ENCODE measurements around the gene CCDC57.
"Not testable (repeated sequence)": the region's sequence is repeated elsewhere in the genome, so short reads cannot be mapped to it uniquely, and the experiment has no call there.

Gene CCDC57

GRCh38 chr17:82212331-82213250, at the start of gene CCDC57:
TSS of gene CCDC57 (minus strand) at chr17:82212842. CDS start at chr17:82201944, 10,898 bp downstream.
- peak; percentile 74 for DNase-seq (ENCODE audit: low read depth)

DNA sequence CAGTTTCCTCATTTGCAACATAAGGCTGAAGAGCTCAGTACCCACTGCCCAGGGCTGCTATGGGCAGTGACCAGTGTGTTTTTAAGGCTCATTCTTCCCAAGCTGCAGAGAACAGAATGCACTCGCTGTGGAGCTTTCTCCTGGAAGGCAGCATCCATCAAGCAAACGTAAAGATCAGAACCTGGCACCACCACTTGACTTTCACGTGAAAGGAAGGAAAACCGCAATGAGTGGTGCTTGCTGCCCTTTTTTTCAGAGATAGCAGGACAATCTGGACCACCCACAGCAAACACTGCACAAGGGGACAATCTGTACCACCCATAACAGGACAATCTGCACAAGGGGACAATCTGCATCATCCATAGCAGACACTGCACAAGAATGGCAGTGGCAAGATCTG, 49.7 kb upstream of the CCDC57 start:
- DNase-seq (ENCODE audit: low read depth) = peak; percentile 59

- DNase-seq (ENCODE audit: low read depth) = not testable (repeated sequence)
Observed at GRCh38 chr17:82259972-82260961, 47.6 kb upstream of the CCDC57 start.

- no peak for DNase-seq (ENCODE audit: low read depth)
Observed at GRCh38 chr17:82258555-82258954, 45.9 kb upstream of the CCDC57 start.

DNA sequence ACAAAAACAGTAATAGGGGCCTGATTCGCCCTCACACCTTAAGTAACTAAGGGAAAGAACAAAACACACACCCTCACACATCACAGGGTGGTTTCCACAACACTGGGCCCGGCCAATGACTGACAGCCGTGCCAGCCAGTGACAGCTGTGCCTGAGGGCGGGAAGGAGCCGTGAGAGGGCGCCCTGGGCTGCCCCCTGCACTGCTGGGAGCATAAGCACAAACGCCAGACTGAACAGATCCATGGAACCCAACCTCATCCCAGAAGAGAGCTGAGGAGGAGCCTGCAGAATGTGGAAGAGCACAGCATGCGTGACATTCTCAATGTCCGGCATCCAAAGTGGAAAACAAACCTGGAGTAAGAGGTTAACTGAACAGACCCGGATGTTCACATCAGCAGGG, 44.8 kb upstream of the CCDC57 start:
- peak; percentile 73 for DNase-seq (ENCODE audit: low read depth)

GRCh38 chr17:82256242-82256885, 43.7 kb upstream of the CCDC57 start:
- no peak for DNase-seq (ENCODE audit: low read depth)

DNA sequence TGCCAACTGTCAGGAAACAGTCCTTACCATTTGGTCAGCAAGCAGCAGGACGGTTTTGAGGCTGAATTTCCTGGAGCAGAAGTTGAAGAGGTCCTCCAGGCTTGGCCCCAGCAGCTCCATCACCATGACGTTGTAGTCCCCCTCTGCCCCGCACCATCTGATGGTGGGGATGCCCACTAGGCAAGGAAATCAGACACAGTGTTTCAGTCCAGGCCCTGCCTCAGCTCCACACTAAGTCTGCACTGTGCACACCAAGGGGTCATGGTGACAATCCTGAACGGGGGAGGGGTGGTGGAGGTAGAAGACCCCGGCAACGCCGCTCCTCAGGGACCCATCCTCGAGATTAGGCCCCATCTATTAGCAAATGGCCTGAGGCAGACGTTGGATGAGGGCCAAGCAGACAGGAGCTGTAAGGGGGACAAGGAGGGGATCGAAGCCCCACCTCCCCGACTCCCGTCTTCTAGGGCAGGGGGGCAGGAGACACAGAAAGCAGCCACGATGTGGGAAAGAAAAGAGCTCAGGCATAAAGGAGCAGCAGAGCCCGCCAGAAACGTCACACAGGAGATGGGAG, 42.8 kb upstream of the CCDC57 start:
- no peak for DNase-seq (ENCODE audit: low read depth)

GRCh38 chr17:82254746-82255145, 42.1 kb upstream of the CCDC57 start:
- not testable (repeated sequence) for DNase-seq (ENCODE audit: low read depth)

DNA sequence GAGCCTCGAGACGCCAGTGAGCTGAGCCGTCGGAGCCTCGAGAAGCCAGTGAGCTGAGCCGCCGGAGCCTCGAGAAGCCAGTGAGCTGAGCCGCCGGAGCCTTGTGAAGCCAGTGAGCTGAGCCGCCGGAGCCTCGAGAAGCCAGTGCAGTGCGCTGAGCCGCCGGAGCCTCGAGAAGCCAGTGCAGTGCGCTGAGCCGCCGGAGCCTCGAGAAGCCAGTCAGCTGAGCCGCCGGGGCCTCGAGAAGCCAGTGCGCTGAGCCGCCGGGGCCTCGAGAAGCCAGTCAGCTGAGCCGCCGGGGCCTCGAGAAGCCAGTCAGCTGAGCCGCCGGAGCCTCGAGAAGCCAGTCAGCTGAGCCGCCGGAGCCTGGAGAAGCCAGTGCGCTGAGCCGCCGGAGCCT, 41.5 kb upstream of the CCDC57 start:
- DNase-seq (ENCODE audit: low read depth) = not testable (repeated sequence)

DNA sequence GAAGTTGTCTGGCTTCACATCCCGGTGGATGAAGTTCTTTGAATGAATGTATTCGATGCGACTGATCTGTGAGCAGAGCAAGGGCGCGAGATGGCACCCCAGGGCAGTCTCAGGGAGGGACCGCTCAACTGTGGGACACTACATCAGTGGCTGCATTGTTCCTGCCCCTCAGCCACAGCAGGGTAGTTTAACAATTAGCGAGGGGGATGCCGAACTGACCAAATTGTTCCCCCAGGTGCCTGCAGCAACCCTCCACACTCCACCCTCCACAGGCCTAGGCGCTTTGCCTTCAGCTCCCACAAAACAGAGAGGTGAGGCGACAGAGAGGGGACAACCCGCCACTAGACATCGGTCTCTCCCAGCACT, 40.5 kb upstream of the CCDC57 start:
- DNase-seq (ENCODE audit: low read depth) = no peak

DNA sequence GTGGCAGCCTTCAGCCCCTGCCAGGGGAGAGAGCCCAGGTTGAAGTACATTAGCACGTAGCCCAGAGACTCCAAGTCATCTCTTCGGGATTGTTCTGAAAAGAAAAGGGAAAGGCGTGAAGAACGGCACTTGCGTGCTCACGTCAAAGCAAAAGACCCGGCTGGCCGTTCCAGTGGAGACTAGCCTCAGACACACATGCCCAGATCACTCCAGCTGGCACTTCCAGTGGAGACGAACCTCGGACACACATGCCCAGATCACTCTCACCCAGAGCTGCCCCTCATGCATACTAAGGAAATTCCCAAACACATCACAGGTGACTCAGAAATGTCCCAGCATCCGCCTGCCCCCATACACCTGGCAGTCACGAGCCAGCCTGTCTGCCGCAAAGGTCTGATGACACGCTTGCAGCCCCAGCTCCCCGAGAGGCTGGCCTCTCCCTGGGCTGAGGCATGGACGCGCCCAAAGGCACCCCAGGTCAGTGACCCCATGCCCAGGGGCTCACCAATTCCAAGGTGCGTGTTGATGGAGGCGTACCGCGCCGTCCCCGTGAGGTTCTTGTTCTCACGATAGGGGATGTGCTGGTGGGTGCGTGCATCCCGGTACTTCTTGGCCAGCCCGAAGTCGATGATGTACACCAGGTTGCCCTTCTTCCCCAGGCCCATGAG, 40.0 kb upstream of the CCDC57 start:
- DNase-seq (ENCODE audit: low read depth) = no peak

DNA sequence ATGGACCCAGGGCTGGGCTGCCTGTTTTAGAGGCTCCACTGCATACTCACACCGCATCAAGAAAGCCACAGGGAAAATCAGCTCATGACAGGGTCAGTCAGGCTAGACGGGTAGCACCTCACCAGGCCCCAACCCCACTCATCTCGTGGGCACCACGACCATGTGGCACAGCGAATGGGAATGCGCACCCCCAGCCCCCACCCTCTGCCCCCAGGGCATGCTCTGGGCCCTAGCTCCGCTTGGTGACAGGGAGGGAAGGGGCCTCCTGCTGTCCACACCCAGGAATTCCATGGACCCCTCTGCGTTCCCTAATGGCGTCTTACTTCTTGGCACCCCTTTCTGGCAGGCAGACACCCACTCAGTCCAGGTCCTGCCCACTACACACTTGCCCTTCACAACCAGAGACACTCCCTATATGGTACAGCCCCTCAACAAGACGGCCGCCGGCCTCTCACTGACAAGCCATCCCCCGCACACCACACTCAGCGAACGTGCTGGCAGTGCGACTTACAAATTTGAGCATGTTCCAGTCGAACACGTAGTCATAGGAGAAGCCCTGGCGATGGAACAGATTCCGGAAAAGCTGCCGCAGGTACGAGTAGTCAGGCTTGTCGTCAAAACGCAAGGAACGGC, 38.3 kb upstream of the CCDC57 start:
- DNase-seq (ENCODE audit: low read depth) = no peak

DNA sequence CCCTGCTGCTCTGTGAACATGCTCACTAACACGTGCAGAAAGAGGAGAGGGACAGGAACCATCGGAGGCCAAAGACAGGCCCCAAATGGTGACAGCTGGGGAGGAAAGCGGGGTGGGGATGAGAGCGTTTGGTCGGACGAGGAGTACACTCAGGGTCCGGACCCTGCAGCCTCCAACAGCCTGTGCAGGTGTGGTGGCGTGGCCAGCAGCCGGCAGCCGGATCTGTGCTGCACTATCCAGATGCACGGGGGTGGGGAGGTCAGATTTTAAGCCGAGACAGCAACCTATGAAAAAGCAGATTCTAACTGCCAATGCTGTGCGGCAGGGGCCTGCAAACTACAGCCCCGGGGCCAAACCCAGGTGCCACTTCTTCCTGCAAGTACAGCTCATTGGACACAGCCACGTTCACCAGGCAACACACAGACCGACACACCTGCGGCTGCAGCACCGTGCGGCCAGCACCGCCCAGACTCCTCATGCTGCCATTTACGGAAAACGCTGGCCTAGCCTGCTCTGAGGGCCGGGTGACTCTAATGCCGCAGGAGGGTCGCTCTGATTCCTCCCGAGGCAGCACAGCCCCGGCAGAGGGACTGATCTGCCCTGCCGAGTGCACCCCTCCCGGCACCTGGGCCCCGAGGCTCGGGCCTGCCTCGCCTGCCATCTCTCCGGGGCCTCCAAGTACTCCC, 37.4 kb upstream of the CCDC57 start:
- no peak for DNase-seq (ENCODE audit: low read depth)

DNA sequence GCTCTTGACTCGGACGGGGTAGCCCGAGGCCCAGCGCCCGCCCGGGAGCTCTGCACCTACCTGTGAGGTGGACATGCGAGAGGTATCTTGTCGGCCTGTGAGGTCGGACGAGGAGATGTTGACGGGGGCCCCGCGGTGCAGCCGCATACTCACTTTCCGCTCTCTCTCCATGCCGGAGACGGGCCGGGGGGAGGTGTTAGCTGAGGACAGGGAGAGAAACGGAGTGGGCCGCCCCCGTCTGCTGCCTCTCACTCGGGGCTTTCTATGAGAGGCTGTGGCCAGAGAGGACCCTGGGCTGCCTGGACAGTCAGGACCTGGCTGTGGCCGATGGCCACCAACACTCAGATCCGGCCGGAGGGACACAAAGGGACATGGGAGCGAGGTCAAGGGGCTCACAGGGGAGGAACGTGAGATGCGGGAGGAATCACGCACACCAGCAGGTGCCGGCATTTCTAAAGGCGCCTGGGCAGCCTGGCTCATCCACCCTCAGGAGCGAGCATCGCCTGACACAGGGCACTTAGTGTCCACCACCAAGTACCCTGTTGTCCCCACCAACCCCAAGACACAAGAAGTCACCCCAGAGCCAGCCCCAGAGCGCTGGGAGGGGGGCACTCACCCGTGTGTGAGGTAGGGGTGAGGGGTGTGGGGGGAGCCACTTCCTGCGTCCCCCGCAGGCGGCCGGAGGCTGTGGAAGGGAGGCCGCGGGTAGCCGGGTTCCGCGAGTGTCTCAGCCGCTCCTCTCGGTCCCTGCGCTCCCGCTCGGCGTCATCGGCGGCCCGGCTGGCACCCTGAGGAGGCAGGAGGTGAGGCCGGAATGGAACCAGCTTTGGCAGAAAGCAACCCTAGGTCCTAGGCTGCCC, 36.4 kb upstream of the CCDC57 start:
- no peak for DNase-seq (ENCODE audit: low read depth)

DNA sequence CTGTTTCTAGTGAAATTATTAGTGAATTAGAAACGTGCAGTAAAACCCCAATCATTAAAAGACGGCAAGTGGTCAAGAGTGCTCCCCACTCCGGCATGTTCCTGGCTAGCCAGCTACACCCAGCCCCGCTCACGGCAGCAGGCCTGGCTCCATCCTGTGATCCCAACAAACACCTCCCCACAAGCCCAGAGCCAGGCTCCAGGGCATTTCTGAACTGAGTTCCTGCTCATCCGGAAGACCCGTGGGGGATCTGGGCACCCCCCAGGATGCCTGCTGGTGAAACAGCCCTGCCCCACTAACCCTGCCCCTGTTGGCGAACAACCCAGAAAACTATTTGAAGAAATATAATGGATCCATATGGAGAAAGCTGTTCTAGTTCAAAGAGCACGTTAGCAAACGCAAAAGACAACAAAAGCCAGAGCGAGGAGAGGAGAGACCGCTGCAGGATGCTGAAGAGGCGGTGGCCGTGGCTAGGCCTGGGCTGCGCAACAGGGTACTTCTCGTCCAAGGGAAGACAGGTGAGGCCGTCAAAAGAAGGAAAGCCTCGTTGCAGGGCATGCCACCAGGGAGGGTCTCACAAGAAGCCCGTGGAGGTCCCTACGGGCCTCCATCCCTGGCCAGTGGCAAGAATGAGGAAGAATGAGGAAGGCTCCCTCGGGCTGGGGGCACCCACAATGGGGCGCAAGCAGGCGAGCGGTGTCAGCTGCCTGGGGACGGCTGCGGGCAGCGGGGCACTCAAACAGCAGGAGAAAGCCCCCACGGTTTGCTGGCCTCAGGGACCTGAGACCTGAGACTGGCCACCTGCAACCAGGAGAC, 35.4 kb upstream of the CCDC57 start:
- DNase-seq (ENCODE audit: low read depth) = no peak

- DNase-seq (ENCODE audit: low read depth) = no peak
Observed at GRCh38 chr17:82247182-82247823, 34.7 kb upstream of the CCDC57 start.

- DNase-seq (ENCODE audit: low read depth) = peak; percentile 73
Observed at GRCh38 chr17:82246365-82247181, 33.9 kb upstream of the CCDC57 start.
